Renal cortex interstitium (tissue), 15 donors: ENCODE data around the gene CKMT1B. TPM values are rescaled to one million over a fixed set of nuclear protein-coding genes. Genes with fewer than 3 reads are reported as not detected.
"Not testable (repeated sequence)": the region's sequence is repeated elsewhere in the genome, so short reads cannot be mapped to it uniquely, and the experiment has no call there.

Experiments used
- DNase-seq, 11 donors: peaks; one replicate each; pipeline ENCODE4 v3.0.0-alpha.2; 2013; ENCODE audit warnings: low read depth in 9 of 11, low spot score in 4 of 11; ENCODE audit errors: extremely low read depth in 1 of 11
- long read RNA-seq, 16 experiments: transcript quantifications; one replicate each; lab custom pipeline, GENCODE V29; 2026
- polyA plus RNA-seq, 3 donors: library from polyadenylated mRNA; unstranded; fragments of 120-200 nt; gene quantifications; one replicate each; pipeline ENCODE4 v1.2.1, GENCODE V29; 2013; ENCODE audit not compliant: insufficient read length in 3 of 3

Gene CKMT1B
- polyA plus RNA-seq: 1 to 10 TPM; 1.4 to 3.8 (median 2.3) TPM
- long read RNA-seq, donor 1: 0 reads
- long read RNA-seq, donor 2: 0 reads
- long read RNA-seq, donor 3: 0 reads
- long read RNA-seq, donor 4, partial matches to known transcripts: 0 of 1 reads
- long read RNA-seq, donor 4, other reads (novel, unspliced or antisense): 0 of 1 reads
- long read RNA-seq, donor 5: 0 reads
- long read RNA-seq, donor 6, partial matches to known transcripts: 0 of 2 reads
- long read RNA-seq, donor 6, other reads (novel, unspliced or antisense): 0 of 2 reads
- long read RNA-seq, donor 7, partial matches to known transcripts: 0 of 1 reads
- long read RNA-seq, donor 7, other reads (novel, unspliced or antisense): 0 of 1 reads
- long read RNA-seq, donor 8: 0 reads
- long read RNA-seq, donor 9: 0 reads
- long read RNA-seq, donor 10: 0 reads
- long read RNA-seq, donor 11: 0 reads
- long read RNA-seq, donor 12: 0 reads
- long read RNA-seq, donor 13: 0 reads
- long read RNA-seq, donor 14, partial matches to known transcripts: 0 of 1 reads
- long read RNA-seq, donor 14, other reads (novel, unspliced or antisense): 0 of 1 reads
- long read RNA-seq, donor 15, partial matches to known transcripts: 0 of 1 reads
- long read RNA-seq, donor 15, other reads (novel, unspliced or antisense): 0 of 1 reads
- long read RNA-seq, donor 16, partial matches to known transcripts: 0 of 3 reads
- long read RNA-seq, donor 16, other reads (novel, unspliced or antisense): 0 of 3 reads

GRCh38 chr15:43593328-43594190 lies at the start of gene CKMT1B:
TSS of gene CKMT1B (plus strand) at chr15:43594027. CDS start at chr15:43594219, 192 bp downstream.
- DNase-seq: not testable (repeated sequence)

DNA sequence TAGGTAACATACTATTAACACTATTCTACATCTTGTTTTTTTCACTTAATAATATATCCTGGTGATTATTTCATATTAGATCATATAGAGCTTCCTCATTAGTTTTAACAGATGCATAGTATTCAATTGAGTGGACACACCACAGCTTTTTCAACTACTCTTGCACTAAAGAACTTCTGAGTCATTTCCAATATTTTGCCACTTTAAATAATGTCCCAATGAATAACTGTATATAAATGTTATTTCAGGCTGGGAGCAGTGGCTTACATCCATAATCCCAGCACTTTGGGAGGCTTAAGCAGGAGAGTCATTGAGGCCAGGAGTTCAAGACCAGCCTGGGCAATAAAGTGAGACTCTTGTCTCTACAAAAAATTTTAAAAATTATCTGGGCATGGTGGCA lies 49.6 kb upstream of the CKMT1B start:
- no peak for DNase-seq

GRCh38 chr15:43545426-43545825 lies 48.4 kb upstream of the CKMT1B start:
- no peak for DNase-seq

DNA sequence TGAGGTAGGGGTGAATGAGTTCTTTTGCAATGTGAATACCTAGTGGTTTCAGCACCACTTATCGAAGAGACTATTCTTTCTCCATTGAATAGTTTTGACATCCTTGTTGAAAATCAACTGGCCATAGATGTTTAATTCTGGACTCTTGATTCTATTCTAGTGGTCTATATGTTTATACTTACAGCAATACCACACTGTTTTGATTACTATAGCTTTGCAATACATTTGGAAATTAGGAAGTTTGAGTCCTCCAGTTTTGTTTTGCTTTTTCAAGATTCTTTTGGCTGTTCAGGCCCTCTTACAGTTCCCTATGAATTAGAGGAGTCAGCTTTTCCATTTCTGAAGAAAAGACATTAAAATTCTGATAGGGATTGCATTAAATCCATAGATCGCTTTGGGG lies 46.3 kb upstream of the CKMT1B start:
- no peak for DNase-seq

GRCh38 chr15:43550527-43551363 lies 43.1 kb upstream of the CKMT1B start:
- DNase-seq: no peak

GRCh38 chr15:43552256-43552655 lies 41.6 kb upstream of the CKMT1B start:
- no peak for DNase-seq

DNA sequence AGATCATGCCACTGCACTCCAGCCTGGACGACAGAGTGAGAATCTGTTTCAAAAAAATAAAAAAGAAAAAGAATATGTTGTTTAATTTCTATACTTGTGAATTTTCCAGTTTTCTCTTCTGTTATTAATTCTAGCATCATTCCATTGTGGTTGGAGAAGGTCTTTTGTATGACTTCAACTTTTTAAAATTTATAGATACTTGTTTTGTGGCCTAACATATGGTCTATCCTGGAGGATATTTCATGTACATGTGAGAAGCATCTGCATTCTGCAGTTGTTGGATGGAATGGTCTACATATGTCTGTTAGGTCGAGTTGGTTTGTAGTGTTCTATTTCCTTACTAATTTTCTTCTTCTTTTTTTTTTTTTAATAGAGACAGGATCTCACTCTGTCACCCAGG lies 40.8 kb upstream of the CKMT1B start:
- no peak for DNase-seq

GRCh38 chr15:43562753-43563152 lies 31.1 kb upstream of the CKMT1B start:
- DNase-seq: not testable (repeated sequence)

DNA sequence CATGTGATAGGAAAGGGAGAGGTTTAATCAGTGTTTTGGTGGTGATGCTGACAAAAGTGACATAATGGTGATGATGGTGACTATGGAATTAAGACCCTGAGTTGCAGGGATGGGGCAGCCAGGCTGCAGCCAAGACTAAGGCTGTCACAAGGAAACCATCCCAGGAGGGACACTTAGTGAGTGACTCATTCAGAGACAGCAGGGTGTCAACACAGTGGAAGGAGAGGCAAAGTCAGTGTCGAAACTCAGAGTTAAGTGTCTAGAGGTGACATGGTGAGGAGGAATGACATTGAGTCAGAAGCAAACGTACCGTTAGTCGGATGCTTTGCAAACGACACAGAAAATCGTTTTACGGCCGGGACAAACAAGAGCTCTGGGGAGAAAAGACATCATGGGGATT lies 30.0 kb upstream of the CKMT1B start:
- not testable (repeated sequence) for DNase-seq

DNA sequence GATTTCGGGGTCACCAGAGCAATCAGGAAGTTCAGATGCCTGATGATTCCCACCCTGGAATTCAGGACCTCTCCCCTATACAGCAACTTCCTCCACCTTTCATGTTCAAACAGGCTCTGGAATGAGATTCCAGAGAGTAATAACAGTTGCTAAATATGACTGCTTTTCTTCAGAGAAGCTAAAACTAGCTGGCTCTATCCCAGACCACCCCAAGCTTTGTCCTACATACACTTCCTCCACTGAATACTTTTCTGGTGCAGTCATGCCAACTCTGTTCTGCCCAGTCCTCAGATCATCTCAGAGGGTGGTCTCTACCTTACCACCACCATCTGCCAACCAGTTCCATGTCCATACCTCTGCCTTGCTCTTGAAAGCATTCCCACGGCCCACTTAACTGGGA lies 27.2 kb upstream of the CKMT1B start:
- DNase-seq: not testable (repeated sequence)

GRCh38 chr15:43574607-43575006 lies 19.2 kb upstream of the CKMT1B start:
- not testable (repeated sequence) for DNase-seq

GRCh38 chr15:43589778-43590466 lies 3.9 kb upstream of the CKMT1B start, which contains the start of gene PPIP5K1:
TSS of gene PPIP5K1 (minus strand) at chr15:43590208. CDS start at chr15:43584504, 5,704 bp downstream.
- DNase-seq: not testable (repeated sequence)

GRCh38 chr15:43592841-43593240 lies 986 bp upstream of the CKMT1B start:
- not testable (repeated sequence) for DNase-seq

DNA sequence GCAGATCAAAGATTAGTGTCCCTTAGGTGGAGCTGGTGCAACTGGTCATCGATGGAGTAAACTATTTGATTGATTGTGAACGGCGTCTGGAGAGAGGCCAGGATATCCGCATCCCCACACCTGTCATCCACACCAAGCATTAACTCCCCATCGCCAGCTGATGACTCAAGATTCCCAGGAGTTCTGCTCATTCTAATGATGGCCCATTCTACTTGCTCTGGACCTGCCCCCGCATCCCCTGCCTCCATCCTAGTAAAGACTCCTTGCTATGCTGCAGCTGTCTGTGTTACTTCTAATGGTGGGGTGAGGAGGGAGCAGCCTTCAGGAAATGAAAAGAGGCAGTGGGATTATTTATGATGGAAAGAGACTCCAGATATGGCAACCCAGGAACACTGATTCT lies 5.3 kb downstream of the CKMT1B start:
- not testable (repeated sequence) for DNase-seq

DNA sequence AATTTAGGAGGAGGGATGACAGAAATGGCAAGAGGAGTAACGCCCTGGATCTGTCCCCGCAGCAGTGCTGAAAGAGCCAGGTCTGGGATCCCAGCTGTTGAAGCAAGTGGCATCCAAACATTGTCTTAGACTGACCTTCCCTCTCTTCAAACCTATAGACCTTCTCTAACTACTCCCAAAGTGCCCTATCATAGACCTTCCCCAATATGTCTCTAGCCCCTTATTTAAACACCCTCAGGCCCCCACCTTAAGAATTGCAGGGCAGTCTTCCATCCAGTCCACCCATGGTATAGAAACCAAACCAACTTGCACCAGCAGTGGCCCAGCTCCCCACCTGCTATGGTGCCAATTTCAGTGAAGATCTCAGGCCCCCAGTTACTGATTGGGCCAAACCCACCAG lies 6.4 kb downstream of the CKMT1B start:
- DNase-seq: not testable (repeated sequence)

DNA sequence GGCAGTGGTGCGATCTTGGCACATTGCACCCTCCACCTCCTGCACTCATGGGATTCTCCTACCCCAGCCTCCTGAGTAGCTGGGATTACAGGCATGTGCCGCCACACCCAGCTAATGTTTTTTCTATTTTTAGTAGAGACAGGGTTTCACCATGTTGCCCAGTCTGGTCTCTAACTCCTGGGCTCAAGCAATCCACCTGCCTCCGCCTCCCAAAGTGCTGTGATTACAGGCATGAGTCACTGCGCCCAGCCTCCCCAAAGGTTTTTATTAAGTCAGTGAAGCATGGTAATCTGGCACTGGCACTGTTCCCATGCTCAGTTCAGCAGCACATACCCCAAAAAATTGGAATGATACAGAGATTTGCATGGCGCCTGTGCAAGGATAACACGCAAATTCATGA lies 8.4 kb downstream of the CKMT1B start:
- not testable (repeated sequence) for DNase-seq

DNA sequence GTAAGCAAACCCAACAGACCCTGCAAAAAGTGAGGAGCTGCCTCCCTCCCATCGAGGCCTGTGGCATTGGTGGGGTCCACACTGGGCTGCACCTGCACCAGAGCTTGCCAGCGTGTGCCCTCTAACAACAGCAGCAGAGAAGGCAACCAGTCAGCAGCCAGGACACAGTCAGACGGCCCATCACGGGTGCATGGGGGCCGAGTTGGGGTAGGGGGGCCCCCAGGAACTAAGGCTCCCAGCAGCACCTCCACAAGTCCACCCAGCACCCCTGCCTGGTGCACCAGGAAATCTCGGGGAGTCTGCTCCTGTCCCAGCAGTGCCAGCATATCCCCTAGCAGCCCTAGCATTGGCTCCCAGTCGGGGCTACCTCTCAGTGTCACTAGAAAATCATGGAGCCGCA lies 23.9 kb downstream of the CKMT1B start:
- not testable (repeated sequence) for DNase-seq

DNA sequence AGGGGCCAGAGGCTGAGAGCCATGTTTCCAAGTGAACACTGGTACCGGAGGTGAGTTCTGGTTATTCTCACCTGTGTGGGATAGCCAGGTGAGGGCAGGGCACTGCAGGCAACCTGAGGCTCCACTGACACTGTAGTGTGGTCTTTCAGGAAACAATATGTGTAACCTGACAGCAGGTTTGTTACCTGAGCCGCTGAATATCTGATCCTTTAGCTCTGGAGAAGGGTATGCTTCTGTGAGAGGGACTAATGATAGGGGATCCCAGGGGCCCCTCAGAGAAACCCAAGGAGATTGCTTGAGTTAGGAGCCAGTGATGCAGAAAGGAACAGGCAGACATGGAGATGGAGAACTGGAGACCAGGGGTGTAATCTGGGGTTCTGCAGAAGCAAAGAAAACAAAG lies 24.9 kb downstream of the CKMT1B start, which contains the start of gene STRC:
TSS of gene STRC (minus strand) at position 101 of the 400 bp plus-strand sequence. CDS start at position 23, 78 bp downstream.
- DNase-seq: not testable (repeated sequence)
